Ovary (tissue), 9 donors: Measurements from ENCODE around the gene QSOX2. TPM values are rescaled to one million over a fixed set of nuclear protein-coding genes. Genes with fewer than 3 reads are reported as not detected.

Experiments
- DNase-seq, 5 donors: peaks; one replicate each; pipeline ENCODE4 v3.0.0-alpha.2; 2019 to 2020
- H3K27ac ChIP-seq, 2 donors: fragments of 200-600 bp; one replicate each; pipeline versions ENCODE4 v1.5.1 to v1.8.0; 2019 to 2022
- H3K27me3 ChIP-seq: fragments of 200-600 bp; one replicate; pipeline ENCODE4 v1.8.0; 2022
- H3K36me3 ChIP-seq: fragments of 200-600 bp; sonication (generic); one replicate; pipeline ENCODE4 v1.5.1; 2019
- H3K4me1 ChIP-seq: one replicate; pipeline ENCODE4 v1.8.1; 2013; ENCODE audit warnings: mild to moderate bottlenecking, moderate library complexity; ENCODE audit not compliant: insufficient read depth
- H3K4me3 ChIP-seq: fragments of 200-600 bp; sonication (generic); one replicate; pipeline ENCODE4 v1.5.1; 2017
- H3K9me3 ChIP-seq, 2 donors: fragments of 200-600 bp in 1 of 2; sonication (generic) in 1 of 2; one replicate each; pipeline versions ENCODE4 v1.5.1 to v1.8.1; 2013 to 2019; ENCODE audit warnings: mild to moderate bottlenecking in 1 of 2, moderate library complexity in 1 of 2
- EP300 ChIP-seq: sonication (generic); formaldehyde crosslinking; IDR thresholded peaks from one replicate; pipeline ENCODE4 v1.6.1; 2017; ENCODE audit warnings: antibody characterized with exemption
- POLR2A ChIP-seq: fragments of 450-650 bp; IDR thresholded peaks from one replicate; pipeline ENCODE4 v1.6.1; 2017; ENCODE audit warnings: antibody characterized with exemption, mild to moderate bottlenecking, moderate library complexity
- WGBS, 3 donors: extraction: QIAGEN DNeasy Blood & Tissue Kit in 1 of 3; methylation state at CpG; one replicate each; pipeline versions ENCODE4 v1.1.5 to v1.1.7; 2013 to 2017; 5-methylcytosine and 5-hydroxymethylcytosine counted together
- intact Hi-C, 4 donors: fragments of 100-400 bp; cut with DNase I; formaldehyde crosslinking; loops; one replicate each; pipeline versions ENCODE4 v1.11.0 to v1.15.1; 2022 to 2023
- polyA plus RNA-seq, 2 donors: library from polyadenylated mRNA; stranded (reverse); fragments of 200-250 nt in 1 of 2; fragments of 350-450 nt in 1 of 2; fragmentation: Illumina TruSeq in 1 of 2; extraction: RNeasy Lipid Tissue Mini Kit (QIAGEN cat#74804) in 1 of 2; gene quantifications; one replicate each; pipeline ENCODE4 v1.2.3, GENCODE V29; 2013 to 2014
- total RNA-seq, 7 donors: library from RNA; depleted of rRNA in 2 of 7; stranded (reverse); fragments of >200 nt in 2 of 7; fragmentation: NEBNext Ultra II Directional in 3 of 7; extraction: Animal tissue kit (Norgen Biotek cat#: 25700) in 3 of 7; gene quantifications; one replicate each; pipeline versions ENCODE4 v1.1.0 to v1.2.4, GENCODE V29; 2016 to 2023
- TF ChIP-seq, protein P1 (sequence below), 3 donors: fragments of 450-650 bp in 2 of 3; fragments of 200-600 bp in 1 of 3; IDR thresholded peaks; one replicate each; pipeline versions ENCODE4 v1.5.1 to v1.8.0; 2016 to 2022; ENCODE audit warnings: antibody characterized with exemption in 3 of 3, mild to moderate bottlenecking in 1 of 3
- donor health status: DM: no; HTN: no; CAD: no; lungs with moderate emphysema.
- donor health status: DM: no; HTN: no; CAD: no.
- donor health status: Bipolar disorder and iron deficiency.
- donor health status: DM: yes; HTN: yes; CAD: no.
- donor health status: DM: no; HTN: no; CAD: no.
- donor health status: DM: yes; HTN: yes; CAD: no.

QSOX2 gene
- total and polyA plus RNA-seq, 9 donors: 5.6 to 14.3 (median 7.8) TPM

GRCh38 chr9:136290508-136291000 is 44.9 kb upstream of the QSOX2 start:
- Histone ChIP-seq H3K4me1 (no peaks in the 10 kb centered on the region), H3K27ac (no peak overlapping the region), H3K9me3 (no peaks in the 10 kb centered on the region), H3K4me3 (no peak overlapping the region), H3K27me3 (no peaks in the 10 kb centered on the region), H3K36me3 (no peaks in the 10 kb centered on the region)
- TF ChIP-seq, protein P1, sequence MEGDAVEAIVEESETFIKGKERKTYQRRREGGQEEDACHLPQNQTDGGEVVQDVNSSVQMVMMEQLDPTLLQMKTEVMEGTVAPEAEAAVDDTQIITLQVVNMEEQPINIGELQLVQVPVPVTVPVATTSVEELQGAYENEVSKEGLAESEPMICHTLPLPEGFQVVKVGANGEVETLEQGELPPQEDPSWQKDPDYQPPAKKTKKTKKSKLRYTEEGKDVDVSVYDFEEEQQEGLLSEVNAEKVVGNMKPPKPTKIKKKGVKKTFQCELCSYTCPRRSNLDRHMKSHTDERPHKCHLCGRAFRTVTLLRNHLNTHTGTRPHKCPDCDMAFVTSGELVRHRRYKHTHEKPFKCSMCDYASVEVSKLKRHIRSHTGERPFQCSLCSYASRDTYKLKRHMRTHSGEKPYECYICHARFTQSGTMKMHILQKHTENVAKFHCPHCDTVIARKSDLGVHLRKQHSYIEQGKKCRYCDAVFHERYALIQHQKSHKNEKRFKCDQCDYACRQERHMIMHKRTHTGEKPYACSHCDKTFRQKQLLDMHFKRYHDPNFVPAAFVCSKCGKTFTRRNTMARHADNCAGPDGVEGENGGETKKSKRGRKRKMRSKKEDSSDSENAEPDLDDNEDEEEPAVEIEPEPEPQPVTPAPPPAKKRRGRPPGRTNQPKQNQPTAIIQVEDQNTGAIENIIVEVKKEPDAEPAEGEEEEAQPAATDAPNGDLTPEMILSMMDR (IDR thresholded peaks at IDR 0.05): no peak
- no peak for TF ChIP-seq POLR2A
- no peak for TF ChIP-seq EP300
- no peak for DNase-seq
- intact Hi-C loops: no loop called here
- 82 to 87% (median 84%) methylated on average over 23 to 31 of the region's 31 CpGs for WGBS, 3 donors

DNA sequence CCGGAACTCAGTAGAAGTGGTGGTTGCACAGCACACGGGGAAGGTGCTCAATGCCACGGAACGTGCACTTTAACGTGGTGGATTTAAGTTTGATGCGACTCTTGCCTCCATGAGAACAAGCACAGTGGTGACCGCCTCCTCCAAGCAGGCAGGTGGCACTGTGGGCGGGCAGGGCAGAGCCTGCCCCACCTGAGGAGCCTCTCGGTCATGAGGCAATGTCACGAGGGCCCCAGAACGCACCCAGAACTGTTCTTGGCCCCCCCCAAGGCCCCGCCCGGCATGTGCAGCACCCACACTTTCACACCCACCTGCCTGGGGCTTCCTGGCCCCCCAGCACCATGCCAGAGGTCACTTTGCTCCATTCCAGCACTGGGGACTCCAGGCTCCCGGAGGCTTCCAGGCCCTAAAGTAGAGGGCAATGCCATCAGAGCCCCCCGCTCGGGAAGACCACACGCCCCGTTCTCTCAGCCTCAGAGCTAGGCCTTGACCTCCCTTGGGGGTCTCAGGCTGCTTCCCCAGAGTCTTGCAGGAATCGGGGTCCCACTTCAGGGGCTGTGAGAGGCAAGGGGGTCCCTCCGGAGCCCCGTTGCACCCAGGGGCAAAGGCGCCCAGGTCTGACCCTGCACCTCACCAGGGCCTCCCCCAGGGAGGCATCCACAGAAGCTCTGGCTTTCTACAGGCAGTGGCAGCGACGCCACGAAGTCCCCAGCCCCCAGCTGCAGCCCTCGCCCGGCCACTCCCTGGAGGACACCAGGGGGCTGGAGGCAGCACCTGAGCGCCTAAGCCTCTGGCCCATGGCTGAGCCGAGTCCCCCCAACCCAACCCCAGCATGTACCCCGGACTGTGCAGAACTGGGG is 44.3 kb upstream of the QSOX2 start:
- DNase-seq: no peak
- Histone ChIP-seq H3K27ac (no peak overlapping the region), H3K4me1 (no peaks in the 10 kb centered on the region), H3K27me3 (no peaks in the 10 kb centered on the region), H3K4me3 (no peak overlapping the region), H3K36me3 (no peaks in the 10 kb centered on the region), H3K9me3 (no peaks in the 10 kb centered on the region)
- WGBS, 3 donors: 85 to 89% (median 86%) methylated on average over 28 to 30 of the region's 30 CpGs
- intact Hi-C loops: loop anchor here in 1 of 4 donors (10.0 kb wide), 3 partner anchors 115 to 495 kb away; partner anchors contain the start of gene UBAC1
- TF ChIP-seq POLR2A (no peak), EP300 (no peak)
- TF ChIP-seq, protein P1 (IDR thresholded peaks at IDR 0.05): no peak

DNA sequence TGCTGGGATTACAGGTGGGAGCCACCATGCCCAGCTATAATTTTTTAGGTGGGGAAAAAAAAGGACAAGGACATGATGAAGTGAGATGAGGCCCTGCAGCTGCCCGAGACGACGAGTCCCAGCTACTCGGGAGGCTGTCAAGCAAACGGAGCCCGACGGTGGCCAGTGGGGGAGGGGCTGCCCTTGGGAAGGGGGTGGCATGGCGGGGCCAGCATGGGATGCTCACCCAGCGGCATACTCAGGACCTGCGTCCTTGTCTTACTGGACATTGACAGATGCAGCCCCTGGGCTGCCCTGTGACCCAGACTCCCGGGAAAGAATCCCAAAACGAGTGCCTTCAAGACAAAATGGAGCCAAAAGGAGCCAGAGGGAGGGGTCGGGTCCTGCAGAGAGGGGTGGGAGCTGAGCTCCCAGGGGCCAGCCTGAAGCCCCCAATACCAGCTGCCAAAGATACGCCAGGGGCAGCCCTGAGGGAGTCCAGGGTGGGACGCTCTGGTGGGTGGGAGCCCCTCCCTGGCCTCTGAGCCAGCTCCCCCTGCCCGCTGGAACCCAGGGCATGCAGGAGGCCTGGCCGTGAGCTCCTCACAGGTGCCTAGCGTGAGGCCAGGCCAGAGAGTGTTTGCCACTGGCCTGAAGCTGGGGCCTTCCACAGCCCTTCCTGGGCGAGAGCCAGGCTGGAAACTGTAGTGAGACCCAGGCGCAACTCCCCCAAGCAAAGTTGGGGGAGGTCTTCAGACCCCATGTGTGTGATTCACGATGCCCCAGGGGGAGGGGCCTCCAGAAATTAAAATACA is 42.5 kb upstream of the QSOX2 start:
- TF ChIP-seq, protein P1 (IDR thresholded peaks at IDR 0.05): no peak
- TF ChIP-seq POLR2A (no peak), EP300 (no peak)
- no peak overlapping the region for H3K4me3 ChIP-seq
- no peaks in the 10 kb centered on the region for H3K9me3 ChIP-seq
- H3K27me3 ChIP-seq: no peaks in the 10 kb centered on the region
- H3K4me1 ChIP-seq: no peaks in the 10 kb centered on the region
- intact Hi-C loops: loop anchor here in 1 of 4 donors (10.0 kb wide), 3 partner anchors 113 to 493 kb away; partner anchors contain the start of gene UBAC1
- no peaks in the 10 kb centered on the region for H3K36me3 ChIP-seq
- no peak overlapping the region for H3K27ac ChIP-seq
- no peak for DNase-seq
- WGBS, 3 donors: 20 to 29% (median 27%) methylated on average over 17 to 21 of the region's 21 CpGs

GRCh38 chr9:136286987-136287379 is 41.4 kb upstream of the QSOX2 start:
- H3K27me3 ChIP-seq: no peaks in the 10 kb centered on the region
- H3K27ac ChIP-seq: no peak overlapping the region
- TF ChIP-seq, protein P1 (IDR thresholded peaks at IDR 0.05): no peak
- TF ChIP-seq POLR2A: no peak
- no peak for TF ChIP-seq EP300
- no peaks in the 10 kb centered on the region for H3K4me1 ChIP-seq
- 86 to 89% (median 88%) methylated on average over 13 of the region's 13 CpGs for WGBS, 3 donors
- no peaks in the 10 kb centered on the region for H3K36me3 ChIP-seq
- intact Hi-C loops: loop anchor here in 1 of 4 donors (10.0 kb wide), 3 partner anchors 112 to 492 kb away; partner anchors contain the start of gene UBAC1
- no peak for DNase-seq
- H3K9me3 ChIP-seq: no peaks in the 10 kb centered on the region
- no peak overlapping the region for H3K4me3 ChIP-seq
